KMS-11 (cell line): Measurements from ENCODE around the gene ZNF205.

Experiments
- H2AFZ ChIP-seq: fragments of 200-600 bp; sonication (generic); 2 replicates; pipeline ENCODE4 v1.6.1; 2016; ENCODE audit warnings: antibody characterized with exemption, mixed run types, low read depth
- H3K27ac ChIP-seq: fragments of 200-600 bp; sonication (generic); 2 replicates; pipeline ENCODE4 v1.6.1; 2016; ENCODE audit warnings: mild to moderate bottlenecking, mixed run types
- H3K27me3 ChIP-seq: fragments of 200-600 bp; sonication (generic); 2 replicates; pipeline ENCODE4 v1.6.1; 2017; ENCODE audit warnings: mild to moderate bottlenecking, low read depth, mixed run types, moderate library complexity; ENCODE audit not compliant: insufficient read depth
- H3K36me3 ChIP-seq: fragments of 200-600 bp; sonication (generic); 2 replicates; pipeline ENCODE4 v1.6.1; 2017; ENCODE audit warnings: mild to moderate bottlenecking, mixed run types; ENCODE audit not compliant: insufficient read depth
- H3K4me1 ChIP-seq: fragments of 200-600 bp; sonication (generic); 2 replicates; pipeline ENCODE4 v1.6.1; 2016; ENCODE audit warnings: mild to moderate bottlenecking, low read depth, mixed run types; ENCODE audit not compliant: poor library complexity, severe bottlenecking
- H3K4me2 ChIP-seq: fragments of 200-600 bp; sonication (generic); 2 replicates; pipeline ENCODE4 v1.7.0; 2016; ENCODE audit warnings: mild to moderate bottlenecking, mixed run types
- H3K4me3 ChIP-seq: fragments of 200-600 bp; sonication (generic); IDR thresholded peaks from 2 replicates; pipeline ENCODE4 v1.6.1; 2017; ENCODE audit warnings: low read depth, low read length, mixed read lengths; ENCODE audit not compliant: insufficient read depth
- H3K79me2 ChIP-seq: fragments of 200-600 bp; sonication (generic); 2 replicates; pipeline ENCODE4 v1.6.1; 2016; ENCODE audit warnings: low read depth, mixed run types; ENCODE audit not compliant: insufficient read depth
- H3K9ac ChIP-seq: fragments of 200-600 bp; sonication (generic); 2 replicates; pipeline ENCODE4 v1.6.1; 2016; ENCODE audit warnings: mild to moderate bottlenecking, mixed run types
- H4K20me1 ChIP-seq: fragments of 200-600 bp; sonication (generic); 2 replicates; pipeline ENCODE4 v1.6.1; 2016; ENCODE audit warnings: mild to moderate bottlenecking, mixed run types; ENCODE audit not compliant: insufficient read depth
- CTCF ChIP-seq: fragments of 200-600 bp; sonication (generic); conservative IDR thresholded peaks from 2 replicates; pipeline ENCODE4 v1.6.1; 2017; ENCODE audit warnings: low read depth, mild to moderate bottlenecking, antibody characterized with exemption, low read length, moderate library complexity, mixed read lengths

ZNF205 gene

GRCh38 chr16:3122926-3123570 is 10.7 kb downstream of the ZNF205 start:
- Histone ChIP-seq H3K9ac (no peak overlapping the region), H3K27me3 (peaks cover 20% of the 10 kb centered on the region; the same call in 1 of the 2 replicates), H3K4me2 (peak overlapping the region; percentile 83; the same call in 1 of the 2 replicates), H3K79me2 (no peaks in the 10 kb centered on the region), H3K36me3 (no peaks in the 10 kb centered on the region), H3K4me1 (peaks cover 15% of the 10 kb centered on the region), H4K20me1 (no peaks in the 10 kb centered on the region), H2AFZ (no peak overlapping the region), H3K27ac (no peak overlapping the region), H3K4me3 (no peak overlapping the region)
- no peak for TF ChIP-seq CTCF

DNA sequence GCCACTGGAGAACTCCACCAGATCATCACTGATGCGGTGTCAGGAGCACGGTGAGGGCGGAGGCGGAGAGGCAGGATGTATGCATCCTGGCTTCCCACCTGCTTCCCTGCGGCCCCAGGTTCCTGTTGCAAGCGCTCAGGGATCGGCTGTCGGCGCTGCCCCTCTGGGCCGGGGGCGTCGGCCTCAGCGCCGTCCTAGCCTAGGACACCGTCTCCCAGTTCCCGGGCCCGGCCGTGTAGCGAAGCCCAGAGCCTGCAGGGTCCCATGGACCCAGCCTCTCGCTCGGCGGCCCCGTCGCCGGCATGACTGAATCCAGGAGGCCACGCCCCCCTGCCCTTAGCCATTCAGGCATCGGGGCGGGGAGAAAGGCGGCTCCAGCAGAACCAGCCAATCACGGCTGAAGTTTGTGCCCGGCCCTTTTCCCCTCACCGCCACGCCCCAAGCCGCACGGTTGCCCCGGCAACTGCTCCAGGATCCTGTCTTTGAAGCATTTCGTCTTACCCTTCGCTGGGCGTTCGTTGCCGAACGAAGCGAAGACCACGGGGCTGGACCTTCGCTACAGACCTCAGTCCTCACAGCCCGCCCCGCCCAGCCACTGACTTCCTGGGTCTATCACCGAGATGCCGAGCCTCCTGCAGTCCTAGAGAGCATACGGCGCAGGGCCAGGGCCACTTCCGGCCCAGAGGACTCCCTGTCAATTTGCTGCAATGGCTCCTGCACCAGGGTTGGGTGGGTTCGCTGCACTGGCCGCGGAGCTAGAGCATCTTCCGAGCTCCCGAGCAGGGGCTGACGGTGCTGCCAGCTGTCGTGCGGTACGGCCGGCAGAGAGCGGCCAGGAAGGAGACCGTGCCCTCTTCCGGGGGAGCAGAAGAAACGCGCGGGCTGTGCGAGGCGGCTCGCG is 11.8 kb downstream of the ZNF205 start:
- H3K27ac ChIP-seq, result peak overlapping the region; percentile 57
- H2AFZ ChIP-seq, result peak overlapping the region; percentile 68

DNA sequence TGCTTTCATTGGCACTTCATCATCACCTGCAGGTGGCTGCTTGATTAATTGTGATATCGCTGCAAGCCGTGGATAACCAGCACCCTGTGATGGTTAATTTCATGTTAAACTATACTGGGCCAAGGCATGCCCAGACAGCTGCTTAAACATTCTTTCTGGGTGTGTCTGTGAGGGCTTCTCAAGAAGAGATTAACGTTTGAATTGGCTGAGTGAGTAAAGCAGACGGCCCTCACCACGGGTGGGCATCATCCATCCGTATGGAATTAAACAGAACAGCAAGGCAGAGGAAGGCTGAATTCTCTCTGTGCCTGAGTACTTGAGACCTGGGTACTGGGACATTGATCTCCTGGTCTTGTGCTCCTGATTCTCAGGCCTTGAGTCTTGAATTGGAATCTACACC is 15.4 kb downstream of the ZNF205 start:
- peaks cover 4% of the 10 kb centered on the region for H3K79me2 ChIP-seq
- TF ChIP-seq CTCF, result no peak
- no peak overlapping the region for H3K27ac ChIP-seq
- no peak overlapping the region for H3K4me3 ChIP-seq
- H3K27me3 ChIP-seq, result peaks cover 9% of the 10 kb centered on the region; the same call in 1 of the 2 replicates
- no peaks in the 10 kb centered on the region for H4K20me1 ChIP-seq
- H3K4me1 ChIP-seq, result peaks cover 42% of the 10 kb centered on the region
- H2AFZ ChIP-seq, result no peak overlapping the region
- H3K9ac ChIP-seq, result no peak overlapping the region
- H3K4me2 ChIP-seq, result no peak overlapping the region
- H3K36me3 ChIP-seq, result no peaks in the 10 kb centered on the region

More for the DNA sequence above, 11.8 kb downstream of the ZNF205 start:
- no peak for TF ChIP-seq CTCF
- Histone ChIP-seq H3K9ac (peak overlapping the region; percentile 33; the same call in 1 of the 2 replicates), H4K20me1 (no peaks in the 10 kb centered on the region), H3K4me1 (peaks cover 25% of the 10 kb centered on the region), H3K36me3 (no peaks in the 10 kb centered on the region), H3K79me2 (no peaks in the 10 kb centered on the region), H3K4me3 (no peak overlapping the region), H3K27me3 (peaks cover 20% of the 10 kb centered on the region; the same call in 1 of the 2 replicates), H3K4me2 (peak overlapping the region; percentile 83)

DNA sequence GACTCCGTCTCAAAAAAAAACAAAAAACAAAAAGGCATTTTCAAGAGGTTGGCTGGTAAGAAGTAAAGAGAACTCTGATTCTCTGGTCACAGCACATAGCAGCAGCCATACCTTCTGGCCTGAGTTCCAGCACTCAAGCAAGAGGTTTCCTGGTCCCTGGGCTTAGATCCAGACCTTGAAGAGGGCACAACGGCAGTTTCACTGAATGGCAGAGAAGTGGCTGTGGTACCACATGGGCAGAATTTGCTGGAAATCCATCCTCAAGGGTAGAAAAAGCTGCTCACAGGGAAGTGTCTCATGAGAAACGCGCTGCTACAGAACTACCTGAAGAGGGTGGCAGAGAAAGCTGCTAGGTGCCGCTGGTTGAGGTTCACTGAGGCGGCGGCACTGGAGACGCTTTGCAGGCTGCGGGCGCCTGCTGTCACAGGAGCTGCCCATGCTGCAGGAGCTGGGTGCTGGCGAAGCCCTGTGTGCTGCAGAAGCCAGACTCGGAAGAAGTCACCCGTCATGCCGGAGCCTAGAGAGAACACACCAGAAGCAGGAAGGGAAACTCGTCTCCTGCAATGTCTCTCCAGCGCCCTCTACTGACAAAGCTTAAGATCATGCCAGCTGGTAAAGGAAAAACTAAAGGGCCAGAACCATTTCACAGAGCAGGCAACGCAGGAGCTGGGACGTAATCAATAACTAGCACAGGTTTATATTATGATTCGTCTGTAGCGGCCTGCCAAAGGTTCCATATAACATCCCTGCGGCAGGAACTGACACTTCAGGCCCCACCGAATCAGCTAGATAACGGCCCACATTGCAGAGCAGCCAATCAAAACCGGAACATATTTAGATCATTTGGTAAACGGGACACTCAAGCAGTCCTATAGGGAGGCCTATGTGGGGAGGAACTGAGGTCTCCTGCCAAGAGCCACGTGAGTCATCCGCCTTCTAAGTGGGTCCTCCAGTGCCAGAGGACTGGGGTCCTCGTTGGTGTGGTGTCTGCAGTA is 17.0 kb downstream of the ZNF205 start:
- Histone ChIP-seq H3K4me2 (peak overlapping the region; percentile 75), H3K79me2 (peaks cover 19% of the 10 kb centered on the region), H2AFZ (peak overlapping the region; percentile 56; the same call in 1 of the 2 replicates), H4K20me1 (no peaks in the 10 kb centered on the region), H3K9ac (peak overlapping the region; percentile 46; the same call in 1 of the 2 replicates), H3K27ac (peak overlapping the region; percentile 54), H3K36me3 (no peaks in the 10 kb centered on the region), H3K4me1 (peaks cover 42% of the 10 kb centered on the region), H3K4me3 (no peak overlapping the region), H3K27me3 (no peaks in the 10 kb centered on the region)
- peak; percentile 95 for TF ChIP-seq CTCF
